T-helper 22 cell (primary cell): ENCODE measurements around the gene MDGA2.

Experiments
- DNase-seq: peaks from one replicate; pipeline ENCODE4 v3.0.0-alpha.2; 2020; ENCODE audit warnings: low read depth

MDGA2 gene

GRCh38 chr14:47619392-47619791 is 56.0 kb downstream of the MDGA2 start:
- no peak for DNase-seq

- no peak for DNase-seq
These were observed 68.8 kb downstream of the MDGA2 start for GRCh38 chr14:47606566-47606965.

- DNase-seq, result no peak
These were observed 78.5 kb downstream of the MDGA2 start for GRCh38 chr14:47596860-47597259.

GRCh38 chr14:47596232-47596631 is 79.2 kb downstream of the MDGA2 start:
- no peak for DNase-seq

- DNase-seq, result no peak
These were observed 79.9 kb downstream of the MDGA2 start for GRCh38 chr14:47595552-47595951.

- DNase-seq, result no peak
These were observed 84.5 kb downstream of the MDGA2 start for GRCh38 chr14:47590767-47591495.

GRCh38 chr14:47585447-47585846 is 90.0 kb downstream of the MDGA2 start:
- DNase-seq, result no peak

- DNase-seq, result no peak
These were observed 108.1 kb downstream of the MDGA2 start for GRCh38 chr14:47567273-47567672.

GRCh38 chr14:47557894-47558293 is 117.5 kb downstream of the MDGA2 start:
- DNase-seq, result no peak

- no peak for DNase-seq
These were observed 120.1 kb downstream of the MDGA2 start for GRCh38 chr14:47555333-47555732.

- DNase-seq, result no peak
These were observed 125.5 kb downstream of the MDGA2 start for GRCh38 chr14:47549886-47550285.

- no peak for DNase-seq
These were observed 131.9 kb downstream of the MDGA2 start for GRCh38 chr14:47543459-47543858.

GRCh38 chr14:47541662-47542061 is 133.7 kb downstream of the MDGA2 start:
- DNase-seq, result no peak

GRCh38 chr14:47539031-47539461 is 136.4 kb downstream of the MDGA2 start:
- DNase-seq, result no peak

- no peak for DNase-seq
These were observed 139.1 kb downstream of the MDGA2 start for GRCh38 chr14:47536341-47536740.

- no peak for DNase-seq
These were observed 148.7 kb downstream of the MDGA2 start for GRCh38 chr14:47526591-47527244.

- no peak for DNase-seq
These were observed 150.9 kb downstream of the MDGA2 start for GRCh38 chr14:47524524-47524923.

GRCh38 chr14:47520382-47520781 is 155.0 kb downstream of the MDGA2 start:
- DNase-seq, result no peak

GRCh38 chr14:47511829-47512228 is 163.6 kb downstream of the MDGA2 start:
- no peak for DNase-seq

GRCh38 chr14:47509957-47510356 is 165.4 kb downstream of the MDGA2 start:
- no peak for DNase-seq

GRCh38 chr14:47507861-47508260 is 167.5 kb downstream of the MDGA2 start:
- DNase-seq, result no peak

- DNase-seq, result no peak
These were observed 175.0 kb downstream of the MDGA2 start for GRCh38 chr14:47500369-47500768.

GRCh38 chr14:47490766-47491165 is 184.6 kb downstream of the MDGA2 start:
- DNase-seq, result no peak

GRCh38 chr14:47490353-47490752 is 185.1 kb downstream of the MDGA2 start:
- no peak for DNase-seq
